ENCODE results near the gene FMN1. TPM values are rescaled to one million over a fixed set of nuclear protein-coding genes. Genes with fewer than 3 reads are reported as not detected.

The FMN1 gene
- total RNA-seq, 1 experiment from 2014 or later, result 25.8 TPM

GRCh38 chr15:32716216-32716914, 478.1 kb downstream of the FMN1 start:
- no peak overlapping the region for H3K4me3 ChIP-seq
- H3K36me3 ChIP-seq (ENCODE audit: low read depth), result no peaks in the 10 kb centered on the region
- H3K9me3 ChIP-seq (ENCODE audit: insufficient read depth, low read depth), result no peaks in the 10 kb centered on the region
- no TSS peak for BruUV-seq (replicated peaks)
- no peak for DNase-seq
- H4K20me1 ChIP-seq (ENCODE audit: insufficient read depth), result no peaks in the 10 kb centered on the region
- H3K9me2 ChIP-seq (ENCODE audit: insufficient read depth), result no peaks in the 10 kb centered on the region
- no peaks in the 10 kb centered on the region for H3F3A ChIP-seq (ENCODE audit: insufficient read depth, low read depth)
- no peak overlapping the region for H3K4me2 ChIP-seq
- intact Hi-C loops (cut with micrococcal nuclease; ENCODE audit: unreplicated experiment), result no loop called here
- no peaks in the 10 kb centered on the region for H3K79me2 ChIP-seq (ENCODE audit: low read depth)
- ChIA-PET CTCF (no interaction called here), POLR2A (ENCODE audit: unreplicated experiment) (no interaction called here)
- no peak for TF ChIP-seq EZH2 (IDR thresholded peaks at IDR 0.05; ENCODE audit: low read depth)
- TF ChIP-seq, protein P1, sequence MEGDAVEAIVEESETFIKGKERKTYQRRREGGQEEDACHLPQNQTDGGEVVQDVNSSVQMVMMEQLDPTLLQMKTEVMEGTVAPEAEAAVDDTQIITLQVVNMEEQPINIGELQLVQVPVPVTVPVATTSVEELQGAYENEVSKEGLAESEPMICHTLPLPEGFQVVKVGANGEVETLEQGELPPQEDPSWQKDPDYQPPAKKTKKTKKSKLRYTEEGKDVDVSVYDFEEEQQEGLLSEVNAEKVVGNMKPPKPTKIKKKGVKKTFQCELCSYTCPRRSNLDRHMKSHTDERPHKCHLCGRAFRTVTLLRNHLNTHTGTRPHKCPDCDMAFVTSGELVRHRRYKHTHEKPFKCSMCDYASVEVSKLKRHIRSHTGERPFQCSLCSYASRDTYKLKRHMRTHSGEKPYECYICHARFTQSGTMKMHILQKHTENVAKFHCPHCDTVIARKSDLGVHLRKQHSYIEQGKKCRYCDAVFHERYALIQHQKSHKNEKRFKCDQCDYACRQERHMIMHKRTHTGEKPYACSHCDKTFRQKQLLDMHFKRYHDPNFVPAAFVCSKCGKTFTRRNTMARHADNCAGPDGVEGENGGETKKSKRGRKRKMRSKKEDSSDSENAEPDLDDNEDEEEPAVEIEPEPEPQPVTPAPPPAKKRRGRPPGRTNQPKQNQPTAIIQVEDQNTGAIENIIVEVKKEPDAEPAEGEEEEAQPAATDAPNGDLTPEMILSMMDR (conservative IDR thresholded peaks at IDR 0.05), result no peak
- no peaks in the 10 kb centered on the region for H3K27me3 ChIP-seq (ENCODE audit: insufficient read depth, low read depth)
- no peak overlapping the region for H3K27ac ChIP-seq
- H3K4me1 ChIP-seq (replicated peaks; ENCODE audit: insufficient read depth), result no peaks in the 10 kb centered on the region
- H2AFZ ChIP-seq, result no peak overlapping the region

Other genes with a start within 250 kb of the FMN1 start
- 0.15 and 0.25 TPM in 2 replicates for gene RYR3, start 116.3 kb upstream of the FMN1 start, total RNA-seq (2021)